ENCODE results near the gene RXFP1.
A peak's percentile ranks its signal among the peaks of the same experiment; 100 is the strongest.
"Not testable (repeated sequence)": the region's sequence is repeated elsewhere in the genome, so short reads cannot be mapped to it uniquely, and the experiment has no call there.

RXFP1 gene

GRCh38 chr4:158617956-158618355 is 96.3 kb downstream of the RXFP1 start:
- no peak for DNase-seq (ENCODE audit: low spot score)

DNA sequence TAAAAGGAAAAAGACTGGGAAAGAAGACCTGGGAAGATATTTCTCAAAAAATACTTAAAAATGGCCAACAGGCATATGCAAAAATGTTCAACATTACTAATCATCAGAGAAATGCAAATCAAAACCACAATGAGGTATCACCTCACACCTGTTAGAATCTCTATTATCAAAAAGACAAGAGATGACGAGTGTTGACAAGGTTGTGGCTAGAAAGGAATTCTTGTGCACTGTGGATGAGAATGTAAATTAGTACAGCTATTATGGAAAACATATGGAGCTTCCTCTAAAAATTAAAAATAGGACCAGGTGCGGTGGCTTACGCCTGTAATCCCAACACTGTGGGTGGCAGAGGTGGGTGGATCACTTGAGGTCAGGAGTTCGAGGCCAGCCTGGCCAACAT is 100.0 kb downstream of the RXFP1 start:
- DNase-seq (ENCODE audit: low spot score): no peak

GRCh38 chr4:158622251-158622650 is 100.6 kb downstream of the RXFP1 start:
- DNase-seq (ENCODE audit: low spot score): no peak

DNA sequence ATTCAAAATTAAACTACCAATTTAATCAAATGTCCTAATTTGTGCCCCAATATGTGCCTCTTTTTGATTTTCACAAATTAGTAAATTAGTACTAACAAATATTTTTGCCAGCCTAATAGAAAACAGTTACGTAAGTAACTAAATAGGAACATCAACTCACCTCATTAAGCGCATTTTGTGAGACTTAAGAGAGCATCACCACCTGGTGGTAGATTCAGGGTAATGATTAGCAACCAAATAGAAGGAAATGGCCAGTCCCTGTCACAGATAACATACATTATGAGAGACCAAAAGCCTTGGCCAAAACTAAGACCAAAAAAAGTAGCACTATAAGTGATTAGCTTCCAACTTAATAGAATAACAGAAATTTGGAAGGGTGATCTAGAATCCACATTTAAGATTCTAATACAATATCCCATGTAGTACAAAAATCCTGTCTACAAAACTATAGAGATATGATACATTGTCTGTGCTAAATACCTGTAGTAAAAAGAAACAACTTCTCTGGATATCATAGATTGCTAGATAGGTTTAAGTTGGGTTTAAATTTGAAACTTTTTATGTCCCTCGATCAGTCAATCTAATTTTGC is 103.3 kb downstream of the RXFP1 start:
- DNase-seq (ENCODE audit: low spot score): peak; percentile 43

GRCh38 chr4:158625544-158625943 is 103.9 kb downstream of the RXFP1 start:
- DNase-seq (ENCODE audit: low spot score): no peak

DNA sequence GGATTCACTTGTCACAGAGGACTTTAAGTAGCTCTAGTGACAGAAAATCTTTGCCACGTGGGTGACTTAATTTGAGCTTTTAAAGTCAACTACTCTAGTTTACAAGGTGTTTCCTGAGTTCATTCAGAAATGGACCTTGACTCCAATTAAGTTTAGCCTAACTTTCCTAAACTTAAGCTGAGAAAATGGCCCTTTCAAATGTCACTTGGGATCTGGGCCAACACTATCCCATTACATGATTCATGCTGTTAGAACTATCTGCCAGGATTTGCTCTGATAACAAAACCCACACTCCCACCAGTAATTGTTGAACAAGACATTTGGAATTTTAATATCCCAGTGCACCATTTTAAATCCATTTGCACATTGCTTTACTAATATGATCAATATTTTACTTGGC is 109.2 kb downstream of the RXFP1 start:
- DNase-seq (ENCODE audit: low spot score): no peak

GRCh38 chr4:158636619-158637018 is 114.9 kb downstream of the RXFP1 start:
- DNase-seq (ENCODE audit: low spot score): no peak

DNA sequence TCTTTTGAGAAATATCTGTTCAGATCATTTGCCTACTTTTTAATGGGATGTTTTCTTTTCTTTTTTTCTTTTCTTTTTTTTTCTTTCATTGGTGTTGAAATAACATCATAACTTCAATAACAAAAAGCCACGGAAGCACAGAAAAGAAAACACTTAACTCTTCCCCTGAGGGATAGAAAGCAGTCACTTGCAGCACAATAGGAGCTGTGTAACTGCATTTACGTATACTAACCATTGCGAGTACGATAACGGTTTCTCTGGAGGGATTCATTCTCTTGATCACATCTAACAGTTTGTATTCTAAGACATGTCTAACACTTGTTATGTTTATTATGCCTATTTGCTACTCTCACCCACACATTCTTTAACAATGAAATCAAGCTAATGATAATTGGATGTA is 122.7 kb downstream of the RXFP1 start:
- DNase-seq (ENCODE audit: low spot score): no peak

DNA sequence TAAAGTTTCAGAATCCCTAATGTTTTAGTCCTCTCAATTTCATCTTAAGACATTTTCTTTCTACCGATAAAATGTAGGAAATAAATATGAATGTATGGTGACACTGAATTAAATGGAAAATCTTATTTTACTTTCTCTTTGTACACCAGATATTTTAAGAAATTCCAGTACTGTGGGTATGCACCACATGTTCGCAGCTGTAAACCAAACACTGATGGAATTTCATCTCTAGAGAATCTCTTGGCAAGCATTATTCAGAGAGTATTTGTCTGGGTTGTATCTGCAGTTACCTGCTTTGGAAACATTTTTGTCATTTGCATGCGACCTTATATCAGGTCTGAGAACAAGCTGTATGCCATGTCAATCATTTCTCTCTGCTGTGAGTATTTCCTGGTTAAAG is 123.1 kb downstream of the RXFP1 start:
- no peak for DNase-seq (ENCODE audit: low spot score)

DNA sequence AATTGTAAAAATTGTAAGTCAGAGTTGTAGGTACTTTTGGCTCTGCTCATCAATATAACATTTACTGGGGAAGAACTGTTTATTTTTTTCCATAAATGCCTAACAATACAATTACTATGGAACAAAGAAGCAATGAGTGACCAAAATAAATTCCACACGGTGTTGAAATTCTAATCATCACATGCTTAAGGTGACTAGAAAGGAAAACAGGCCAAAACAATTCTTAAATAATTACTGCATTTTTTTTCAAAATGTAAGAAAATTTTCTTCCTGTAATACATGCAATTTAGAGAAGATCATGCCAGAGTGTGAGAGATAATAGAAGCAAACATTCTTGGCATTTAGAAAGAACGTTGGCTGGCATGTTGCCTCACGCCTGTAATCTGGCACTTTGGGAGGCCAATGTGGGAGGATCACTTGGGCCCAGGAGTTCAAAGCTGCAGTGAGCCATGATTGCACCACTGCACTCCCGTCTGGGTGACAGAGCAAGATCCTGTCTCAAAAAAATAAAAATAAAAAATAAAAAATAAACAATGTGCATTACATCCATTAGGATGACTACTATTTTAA is 127.5 kb downstream of the RXFP1 start:
- DNase-seq (ENCODE audit: low spot score): no peak

GRCh38 chr4:158652920-158653319 is 131.2 kb downstream of the RXFP1 start:
- no peak for DNase-seq (ENCODE audit: low spot score)

- no peak for DNase-seq (ENCODE audit: low spot score)
Measured at GRCh38 chr4:158656439-158656838, 134.8 kb downstream of the RXFP1 start.

- DNase-seq (ENCODE audit: low spot score): no peak
Measured at GRCh38 chr4:158657291-158657690, 135.6 kb downstream of the RXFP1 start.

DNA sequence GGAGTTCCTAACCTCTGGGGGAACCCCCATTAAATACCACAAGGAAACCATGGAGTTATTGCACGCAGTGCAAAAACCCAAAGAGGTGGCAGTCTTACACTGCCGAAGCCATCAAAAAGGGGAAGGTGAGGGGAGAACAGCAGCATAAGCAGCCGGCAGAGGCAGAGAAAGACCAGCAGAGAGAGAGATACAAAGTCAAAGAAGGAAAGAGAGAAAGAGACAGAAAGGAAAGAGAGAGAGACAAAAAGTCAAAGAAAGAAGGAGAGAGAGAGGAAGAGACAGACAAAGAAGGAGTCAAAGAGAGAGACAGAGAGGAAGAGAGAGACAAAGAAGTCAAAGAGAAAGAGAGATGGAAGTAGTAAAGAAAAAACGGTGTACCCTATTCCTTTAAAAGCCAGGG is 141.6 kb downstream of the RXFP1 start:
- not testable (repeated sequence) for DNase-seq (ENCODE audit: low spot score)

- DNase-seq (ENCODE audit: low spot score): not testable (repeated sequence)
Measured at GRCh38 chr4:158663707-158664625, 142.3 kb downstream of the RXFP1 start.

- DNase-seq (ENCODE audit: low spot score): no peak
Measured at GRCh38 chr4:158664806-158665205, 143.1 kb downstream of the RXFP1 start.

DNA sequence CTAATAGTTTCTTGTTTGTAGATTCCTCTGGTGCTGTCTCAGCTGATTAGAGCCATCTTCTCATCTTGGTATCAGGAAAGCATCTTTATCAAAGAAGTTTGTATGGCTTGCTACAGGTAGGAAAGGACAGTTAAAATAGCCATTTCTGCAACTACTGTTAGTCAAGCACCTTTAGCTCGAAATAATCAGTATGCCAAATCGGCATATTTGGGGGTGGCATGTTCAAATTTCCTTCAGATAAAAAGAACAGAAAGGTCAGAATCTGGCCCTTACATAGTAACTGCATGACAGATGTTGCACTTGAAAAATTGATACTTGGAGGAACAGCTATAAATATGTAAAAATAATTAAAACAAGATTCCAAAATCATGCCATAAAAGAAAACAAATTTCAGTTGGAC is 145.2 kb downstream of the RXFP1 start:
- DNase-seq (ENCODE audit: low spot score): no peak

- no peak for DNase-seq (ENCODE audit: low spot score)
Measured at GRCh38 chr4:158667651-158668198, 146.0 kb downstream of the RXFP1 start.

DNA sequence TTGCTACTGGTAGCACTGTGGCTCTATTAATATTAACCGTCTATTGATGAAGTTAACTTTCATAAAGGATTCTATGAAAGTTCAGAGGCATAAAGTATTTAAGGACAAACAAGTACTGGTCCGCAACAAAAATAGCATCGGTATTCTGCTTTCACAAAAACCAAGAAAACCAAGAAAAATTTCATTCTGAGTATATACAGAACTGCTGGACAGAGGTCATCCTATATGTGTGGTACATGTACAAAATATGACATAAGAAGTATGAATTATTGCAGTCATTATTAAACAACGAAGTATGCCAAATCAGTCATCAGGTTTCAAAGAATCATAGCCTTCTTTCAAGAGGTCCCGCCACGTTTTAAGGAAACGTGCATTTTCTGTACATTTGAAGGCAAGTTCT is 147.6 kb downstream of the RXFP1 start:
- DNase-seq (ENCODE audit: low spot score): no peak

- DNase-seq (ENCODE audit: low spot score): peak; percentile 80
Measured at GRCh38 chr4:158670975-158671664, 149.4 kb downstream of the RXFP1 start.

DNA sequence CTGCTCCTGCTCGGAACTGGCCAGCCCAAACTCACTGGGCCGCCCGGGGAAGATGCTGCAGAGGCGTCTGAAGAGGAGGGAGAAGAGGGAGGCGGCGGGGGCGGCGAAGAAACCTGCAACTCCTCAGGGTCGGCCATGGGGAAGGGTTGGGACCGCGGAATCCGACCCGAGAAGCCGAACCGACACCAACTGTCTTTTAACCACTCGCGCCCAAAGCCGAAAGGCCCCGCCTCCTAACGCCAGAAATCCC is 149.9 kb downstream of the RXFP1 start, which contains the start of gene C4orf46:
TSS of gene C4orf46 (minus strand) at position 223 of the 250 bp plus-strand sequence. CDS start at position 137, 86 bp downstream.
- DNase-seq (ENCODE audit: low spot score): no peak
